Right renal cortex interstitium (tissue), 3 donors: ENCODE data around the gene ACAP3. TPM values are rescaled to one million over a fixed set of nuclear protein-coding genes. Genes with fewer than 3 reads are reported as not detected.

ENCODE experiments used
- DNase-seq, 3 donors: peaks; one replicate each; pipeline ENCODE4 v3.0.0-alpha.2; 2013; ENCODE audit warnings: low read depth in 3 of 3, low spot score in 2 of 3
- polyA plus RNA-seq, 3 donors: library from polyadenylated mRNA; unstranded; fragments of 120-200 nt; gene quantifications; one replicate each; pipeline ENCODE4 v1.2.1, GENCODE V29; 2013; ENCODE audit not compliant: insufficient read length in 3 of 3

The ACAP3 gene
- polyA plus RNA-seq, 3 donors, result 15.1 to 18.0 (median 16.1) TPM

DNA sequence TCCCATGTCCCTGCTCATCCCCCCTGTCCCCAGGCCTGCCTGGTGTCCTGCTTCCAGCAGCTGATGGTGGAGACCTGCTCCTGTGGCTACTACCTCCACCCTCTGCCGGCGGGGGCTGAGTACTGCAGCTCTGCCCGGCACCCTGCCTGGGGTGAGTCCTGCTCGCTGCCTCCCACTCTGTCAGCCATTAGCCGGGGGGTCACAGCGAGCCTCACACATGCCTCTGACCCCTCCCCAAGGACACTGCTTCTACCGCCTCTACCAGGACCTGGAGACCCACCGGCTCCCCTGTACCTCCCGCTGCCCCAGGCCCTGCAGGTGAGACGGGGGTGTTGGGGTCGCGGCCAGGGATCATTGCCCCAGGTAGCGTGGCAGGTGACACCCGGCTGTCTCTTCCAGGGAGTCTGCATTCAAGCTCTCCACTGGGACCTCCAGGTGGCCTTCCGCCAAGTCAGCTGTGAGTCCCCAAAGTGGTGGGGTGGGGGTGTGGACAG lies 17.4 kb downstream of the ACAP3 start:
- DNase-seq, result no peak

DNA sequence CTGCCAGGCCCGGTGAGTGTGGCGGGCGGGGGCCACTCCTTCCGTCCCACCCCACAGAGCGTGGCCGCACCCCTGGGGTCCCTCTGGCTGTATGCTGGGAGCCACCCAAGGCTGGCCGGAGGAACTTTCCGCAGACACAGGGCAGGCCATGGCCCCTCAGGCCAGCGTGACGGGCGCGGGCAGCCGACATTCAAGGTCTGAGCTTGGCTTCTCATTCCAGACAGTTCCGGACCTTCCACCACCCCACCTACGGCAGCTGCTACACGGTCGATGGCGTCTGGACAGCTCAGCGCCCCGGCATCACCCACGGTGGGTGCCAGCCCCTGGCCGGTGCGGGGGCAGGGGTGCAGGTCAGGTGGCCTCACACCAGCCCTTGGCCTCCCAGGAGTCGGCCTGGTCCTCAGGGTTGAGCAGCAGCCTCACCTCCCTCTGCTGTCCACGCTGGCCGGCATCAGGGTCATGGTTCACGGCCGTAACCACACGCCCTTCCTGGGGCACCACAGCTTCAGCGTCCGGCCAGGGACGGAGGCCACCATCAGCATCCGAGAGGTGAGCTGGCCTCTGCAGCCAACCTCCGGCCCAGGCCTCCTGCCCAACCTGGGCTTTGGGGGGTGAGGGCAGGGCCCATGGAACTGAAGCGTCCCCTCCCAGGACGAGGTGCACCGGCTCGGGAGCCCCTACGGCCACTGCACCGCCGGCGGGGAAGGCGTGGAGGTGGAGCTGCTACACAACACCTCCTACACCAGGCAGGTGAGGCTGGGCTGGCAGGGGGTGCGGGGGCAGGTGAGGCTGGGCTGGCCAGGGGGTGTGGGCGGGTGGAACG lies 20.2 kb downstream of the ACAP3 start:
- DNase-seq, result no peak

DNA sequence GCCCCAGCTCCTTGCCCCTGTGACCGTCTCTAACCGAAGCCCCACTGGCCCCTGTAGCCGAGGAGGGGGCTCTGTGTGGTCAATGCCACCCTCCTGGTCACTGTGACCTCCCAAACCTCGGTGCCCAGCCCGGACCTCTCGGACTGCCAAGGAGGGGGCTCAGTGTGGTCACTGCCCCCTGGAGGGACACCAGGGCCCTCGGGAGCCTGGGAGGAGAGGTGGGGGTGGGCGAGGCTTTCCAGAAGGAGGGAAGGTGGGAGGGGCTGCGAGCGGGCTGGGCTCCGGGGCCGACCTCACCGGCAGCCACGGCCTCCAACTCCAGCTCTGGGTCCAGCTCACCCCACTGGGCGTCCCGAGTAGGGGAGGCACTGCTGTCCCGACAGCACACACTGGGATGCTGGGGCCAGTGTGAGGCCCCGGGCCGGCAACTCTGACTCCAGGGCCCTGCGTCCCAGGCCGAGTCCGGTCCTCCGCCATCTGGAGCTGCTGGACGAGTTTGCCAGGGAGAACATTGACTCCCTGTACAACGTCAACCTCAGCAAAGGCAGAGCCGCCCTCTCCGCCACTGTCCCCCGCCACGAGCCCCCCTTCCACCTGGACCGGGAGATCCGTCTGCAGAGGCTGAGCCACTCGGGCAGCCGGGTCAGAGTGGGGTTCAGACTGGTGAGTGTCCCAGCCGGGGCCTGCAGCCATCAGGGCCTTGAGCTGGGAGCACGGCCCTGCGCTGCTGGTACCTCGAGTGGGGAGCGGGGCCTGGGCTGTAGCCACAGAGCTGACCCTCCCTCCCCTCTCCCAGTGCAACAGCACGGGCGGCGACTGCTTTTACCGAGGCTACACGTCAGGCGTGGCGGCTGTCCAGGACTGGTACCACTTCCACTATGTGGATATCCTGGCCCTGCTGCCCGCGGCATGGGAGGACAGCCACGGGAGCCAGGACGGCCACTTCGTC lies 21.1 kb downstream of the ACAP3 start:
- no peak for DNase-seq

DNA sequence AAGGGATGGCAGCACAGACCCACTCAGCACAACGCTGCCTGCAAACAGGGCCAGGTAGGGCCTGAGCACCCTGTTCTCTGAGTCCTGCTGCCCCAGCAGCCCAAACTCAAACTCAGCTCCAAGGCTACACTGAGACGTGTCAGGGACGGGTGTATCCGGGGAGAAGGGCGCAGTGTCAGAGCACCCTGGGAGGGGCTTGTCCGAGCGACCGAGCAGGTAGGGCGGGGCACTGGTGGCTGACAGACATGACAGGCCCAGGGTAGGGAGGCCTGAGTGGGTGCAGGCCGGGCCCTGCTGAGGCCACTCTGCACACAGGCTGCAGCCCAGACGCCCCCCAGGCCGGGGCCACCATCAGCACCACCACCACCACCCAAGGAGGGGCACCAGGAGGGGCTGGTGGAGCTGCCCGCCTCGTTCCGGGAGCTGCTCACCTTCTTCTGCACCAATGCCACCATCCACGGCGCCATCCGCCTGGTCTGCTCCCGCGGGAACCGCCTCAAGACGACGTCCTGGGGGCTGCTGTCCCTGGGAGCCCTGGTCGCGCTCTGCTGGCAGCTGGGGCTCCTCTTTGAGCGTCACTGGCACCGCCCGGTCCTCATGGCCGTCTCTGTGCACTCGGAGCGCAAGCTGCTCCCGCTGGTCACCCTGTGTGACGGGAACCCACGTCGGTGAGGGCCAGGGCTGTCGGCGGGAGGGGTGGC lies 22.0 kb downstream of the ACAP3 start:
- no peak for DNase-seq

DNA sequence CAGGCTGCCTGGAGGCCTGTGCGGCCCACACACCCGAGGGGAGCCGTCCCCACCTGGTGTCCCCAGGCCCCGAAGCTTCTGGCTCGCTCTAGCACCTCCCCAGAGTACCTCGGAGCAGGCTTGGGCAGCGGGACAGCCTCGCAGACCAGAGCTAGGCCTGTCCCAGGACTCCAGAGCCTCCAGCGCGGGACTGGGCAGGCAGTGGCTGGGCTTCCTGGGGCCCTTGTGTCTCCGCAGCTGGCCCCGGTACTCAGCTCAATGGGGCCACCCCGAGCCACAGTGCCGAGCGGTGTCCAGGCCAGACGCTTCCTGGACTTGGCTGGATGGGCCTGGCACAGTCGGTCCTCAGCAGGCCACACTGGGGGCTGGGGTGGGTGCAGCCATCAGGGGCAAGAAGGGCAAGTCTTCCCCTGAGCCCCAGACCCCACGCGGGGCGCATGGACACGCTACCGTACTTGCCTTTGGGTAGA lies 22.6 kb downstream of the ACAP3 start:
- no peak for DNase-seq

DNA sequence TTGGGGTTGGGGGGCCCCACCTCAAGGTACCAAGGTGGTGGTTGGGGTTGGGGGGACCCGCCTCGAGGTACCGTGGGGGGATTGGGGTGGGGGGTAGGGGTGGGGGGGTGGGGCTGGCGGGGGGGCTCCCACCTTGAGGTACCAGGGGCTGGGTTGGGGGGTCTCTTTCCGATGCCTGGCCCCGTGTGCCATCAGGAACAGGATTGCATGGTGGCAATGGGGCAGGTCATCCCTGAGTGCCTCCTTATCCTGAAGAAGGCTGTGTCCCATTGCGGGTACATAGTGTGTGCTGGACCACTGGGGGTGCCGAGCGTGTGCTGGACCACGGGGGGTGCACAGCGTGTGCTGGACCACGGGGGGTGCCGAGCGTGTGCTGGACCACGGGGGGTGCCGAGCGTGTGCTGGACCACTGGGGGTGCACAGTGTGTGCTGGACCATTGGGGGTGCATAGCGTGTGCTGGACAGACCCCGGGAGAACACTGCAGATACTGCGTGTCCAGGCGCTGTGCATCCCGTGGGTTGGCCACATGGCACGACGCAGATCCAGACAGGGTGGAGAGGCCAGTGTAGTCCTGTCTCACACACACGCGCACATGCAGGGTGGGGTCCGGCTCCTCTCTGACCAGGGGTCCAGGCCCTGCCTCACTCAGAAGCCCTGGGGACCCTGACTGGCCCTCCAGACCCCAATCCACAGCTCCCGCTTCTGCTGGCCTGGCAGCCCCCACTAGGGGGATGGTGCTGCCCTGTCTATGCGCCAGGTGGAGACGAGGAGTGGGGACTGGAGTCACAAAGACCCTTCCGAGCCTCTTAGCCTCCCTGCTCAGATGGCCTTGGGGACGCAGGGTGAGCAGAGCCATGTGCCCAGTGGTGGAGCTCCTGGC lies 23.3 kb downstream of the ACAP3 start:
- no peak for DNase-seq

DNA sequence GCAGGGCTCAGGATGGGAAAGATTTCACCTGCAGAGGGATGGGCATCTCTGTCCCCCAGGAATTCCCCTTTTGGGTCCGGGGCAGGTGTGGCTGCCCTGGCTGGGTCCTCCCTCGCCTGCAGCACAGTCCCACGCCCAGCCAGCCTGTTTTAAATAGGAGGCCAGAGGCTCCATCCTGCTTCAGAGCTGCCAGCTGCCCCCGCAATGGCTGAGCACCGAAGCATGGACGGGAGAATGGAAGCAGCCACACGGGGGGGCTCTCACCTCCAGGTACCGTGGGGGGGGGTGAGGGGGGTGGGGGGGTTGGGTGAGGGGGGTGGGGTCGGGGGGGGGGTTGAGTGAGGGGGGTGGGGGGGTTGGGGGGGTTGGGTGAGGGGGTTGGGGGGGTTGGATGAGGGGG lies 23.9 kb downstream of the ACAP3 start:
- no peak for DNase-seq

DNA sequence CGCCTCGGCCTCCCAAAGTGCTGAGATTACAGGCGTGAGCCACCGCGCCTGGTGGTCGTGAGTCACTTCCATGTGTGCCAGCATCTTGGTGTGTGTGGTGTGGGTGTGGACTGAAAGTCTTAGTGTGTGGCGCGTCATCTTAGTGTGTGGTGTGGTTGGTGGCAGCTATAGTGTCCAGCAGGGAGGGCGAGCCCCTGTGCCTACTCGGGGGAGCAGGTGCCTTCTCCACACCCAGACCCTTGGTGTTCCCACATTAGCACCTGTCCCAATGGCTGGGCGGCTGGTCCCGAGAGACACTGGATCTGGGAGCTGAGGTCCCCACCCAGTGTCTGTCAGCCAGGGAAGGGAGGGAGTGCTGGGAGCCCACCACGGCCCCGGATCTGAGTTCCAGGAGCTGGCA lies 24.7 kb downstream of the ACAP3 start:
- no peak for DNase-seq

DNA sequence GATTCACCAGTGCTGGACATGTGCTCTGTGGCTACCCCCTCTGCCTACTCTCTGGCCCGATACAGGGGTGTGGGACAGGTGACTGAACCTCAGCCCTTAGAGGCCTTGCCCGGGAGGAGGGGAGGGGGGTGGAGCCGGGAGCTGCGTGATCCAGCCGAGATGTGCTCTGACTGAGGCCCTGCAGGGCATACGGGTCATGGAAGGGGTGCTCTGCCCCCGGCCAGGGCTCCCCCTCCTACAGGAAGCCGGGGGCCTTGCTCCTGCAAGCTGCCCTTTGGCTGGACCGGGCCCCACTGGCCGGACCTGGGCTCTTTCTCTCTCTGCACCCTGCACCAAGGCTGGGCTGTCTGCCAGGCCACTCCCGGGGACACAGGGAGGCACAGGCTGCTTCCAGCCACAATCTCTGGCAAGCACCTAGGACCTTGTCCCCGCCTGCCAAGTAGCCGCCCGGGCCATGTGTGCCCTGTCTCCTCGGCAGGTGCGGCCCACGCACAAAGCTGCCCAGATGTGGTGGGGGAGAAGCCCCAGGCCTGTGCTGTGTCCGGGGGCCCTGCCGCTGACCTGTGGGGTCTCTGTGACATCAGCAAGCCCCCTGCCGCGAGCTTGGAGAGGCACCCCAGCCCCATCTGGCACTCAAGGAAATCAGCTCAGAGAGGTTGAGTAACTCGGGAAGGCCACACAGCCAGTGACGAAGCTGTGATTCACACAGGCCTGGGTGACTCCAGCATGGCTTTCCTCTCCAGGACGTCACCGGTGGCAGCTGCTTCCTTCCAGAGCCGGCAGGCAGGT lies 26.0 kb downstream of the ACAP3 start:
- DNase-seq, result no peak

DNA sequence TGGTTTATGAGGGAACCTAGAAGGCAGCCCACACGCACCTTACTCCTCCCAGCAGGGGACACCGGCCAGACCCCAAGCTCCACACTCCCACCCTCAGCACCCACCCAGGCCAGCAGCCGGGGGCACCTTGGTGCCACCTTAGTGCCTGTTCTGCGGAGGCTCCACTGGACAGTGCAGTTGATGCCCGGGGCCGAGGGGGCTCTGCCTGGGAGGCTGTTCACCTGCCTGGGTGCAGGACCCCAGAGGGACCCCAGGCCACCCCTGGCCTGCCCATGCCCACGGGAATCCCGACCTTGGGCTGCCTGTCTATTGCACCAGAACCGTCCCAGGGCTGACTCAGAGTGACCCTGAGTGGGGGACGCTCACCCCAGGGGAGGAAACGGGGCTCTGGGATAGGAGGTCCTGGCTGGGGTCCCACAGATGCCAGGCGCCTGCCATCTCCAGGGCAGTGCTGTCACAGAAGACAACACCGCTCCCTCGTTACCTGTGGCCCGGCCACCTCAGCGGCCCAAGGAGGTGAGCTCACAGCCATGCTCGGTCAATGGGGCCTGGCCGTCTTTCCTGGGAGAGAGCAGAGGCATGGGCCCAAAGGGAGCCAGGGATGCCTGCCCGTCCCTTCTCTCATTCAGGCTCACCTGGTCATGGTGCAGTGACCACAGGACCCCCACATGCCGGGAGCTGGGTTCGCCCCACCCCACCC lies 26.8 kb downstream of the ACAP3 start:
- no peak for DNase-seq

DNA sequence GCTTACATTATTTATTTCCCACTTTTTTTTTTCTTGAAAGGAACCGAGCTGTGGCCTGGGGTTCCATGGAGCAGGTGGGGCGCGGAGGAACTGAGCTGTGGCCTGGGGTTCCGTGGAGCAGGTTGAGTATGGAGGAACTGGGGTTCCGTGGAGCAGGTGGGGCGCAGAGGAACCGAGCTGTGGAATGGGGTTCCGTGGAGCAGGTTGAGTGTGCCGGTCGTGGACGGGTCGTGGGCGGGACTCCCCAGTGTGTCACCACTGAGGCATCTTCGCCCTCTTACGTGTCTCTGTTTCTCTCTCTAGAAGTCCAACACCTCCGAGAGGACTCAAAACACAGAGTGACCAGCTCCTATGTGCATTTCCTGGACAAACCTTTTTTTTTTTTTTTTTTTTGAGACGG lies 28.7 kb downstream of the ACAP3 start:
- no peak for DNase-seq

DNA sequence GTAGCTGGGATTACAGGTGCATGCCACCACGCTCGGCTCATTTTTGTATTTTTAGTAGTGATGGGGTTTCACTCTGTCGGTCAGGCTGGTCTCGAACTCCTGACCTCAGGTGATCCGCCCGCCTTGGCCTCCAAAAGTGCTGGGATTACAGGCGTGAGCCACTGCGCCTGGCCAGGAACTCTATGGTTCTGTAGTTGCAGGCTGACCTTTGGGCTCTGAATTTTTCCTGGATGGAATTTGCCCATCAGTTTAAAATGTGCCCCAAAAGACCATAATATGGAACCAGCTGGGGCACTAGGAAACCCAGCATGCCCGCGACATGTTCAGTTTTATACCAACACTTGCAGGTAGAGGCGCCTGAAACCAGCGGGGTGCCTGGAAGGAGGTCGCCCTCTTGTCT lies 29.1 kb downstream of the ACAP3 start:
- DNase-seq, result no peak

DNA sequence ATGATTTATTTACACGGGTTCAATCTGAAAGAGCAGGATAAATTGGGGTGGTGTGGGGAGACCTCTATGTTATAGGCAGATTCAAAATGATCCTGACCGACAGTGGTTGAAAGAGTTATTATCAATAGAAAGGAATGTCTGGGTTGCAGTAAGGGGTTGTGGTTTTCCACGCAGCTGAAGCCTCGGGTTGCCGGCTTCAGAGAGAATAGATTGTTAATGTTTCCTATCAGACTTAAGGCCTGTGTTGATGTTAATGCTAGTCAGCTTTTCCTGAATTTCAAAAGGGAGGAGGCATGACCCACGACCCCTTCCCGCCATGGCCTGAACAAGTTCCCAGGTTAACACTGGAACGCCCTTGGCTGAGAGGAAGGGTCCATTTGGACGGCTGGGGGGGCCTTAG lies 31.9 kb downstream of the ACAP3 start:
- no peak for DNase-seq

DNA sequence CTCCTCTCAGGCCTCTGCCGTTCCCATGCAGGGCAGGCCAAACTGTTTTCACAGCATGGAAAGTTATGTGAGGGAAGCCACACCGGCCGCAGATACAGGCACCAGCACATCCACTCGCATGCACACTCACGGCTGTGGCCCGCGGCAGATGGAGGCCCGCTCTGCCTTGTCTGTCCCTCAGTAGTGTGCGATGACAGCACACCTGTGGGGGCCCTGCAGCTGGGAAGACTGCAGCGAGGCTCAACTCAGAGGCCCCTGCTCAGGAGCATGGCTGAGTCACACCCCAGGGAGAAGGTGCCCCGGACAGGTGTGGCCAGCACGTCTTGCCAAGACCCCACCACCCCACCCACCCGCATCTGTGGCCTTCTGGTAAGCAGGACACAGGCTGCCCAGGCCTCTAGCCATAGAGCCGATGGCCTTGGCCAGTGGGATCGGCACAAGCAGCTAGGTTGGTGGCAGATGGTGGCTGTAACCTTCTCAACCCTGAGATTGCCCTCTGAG lies 32.7 kb downstream of the ACAP3 start:
- no peak for DNase-seq

DNA sequence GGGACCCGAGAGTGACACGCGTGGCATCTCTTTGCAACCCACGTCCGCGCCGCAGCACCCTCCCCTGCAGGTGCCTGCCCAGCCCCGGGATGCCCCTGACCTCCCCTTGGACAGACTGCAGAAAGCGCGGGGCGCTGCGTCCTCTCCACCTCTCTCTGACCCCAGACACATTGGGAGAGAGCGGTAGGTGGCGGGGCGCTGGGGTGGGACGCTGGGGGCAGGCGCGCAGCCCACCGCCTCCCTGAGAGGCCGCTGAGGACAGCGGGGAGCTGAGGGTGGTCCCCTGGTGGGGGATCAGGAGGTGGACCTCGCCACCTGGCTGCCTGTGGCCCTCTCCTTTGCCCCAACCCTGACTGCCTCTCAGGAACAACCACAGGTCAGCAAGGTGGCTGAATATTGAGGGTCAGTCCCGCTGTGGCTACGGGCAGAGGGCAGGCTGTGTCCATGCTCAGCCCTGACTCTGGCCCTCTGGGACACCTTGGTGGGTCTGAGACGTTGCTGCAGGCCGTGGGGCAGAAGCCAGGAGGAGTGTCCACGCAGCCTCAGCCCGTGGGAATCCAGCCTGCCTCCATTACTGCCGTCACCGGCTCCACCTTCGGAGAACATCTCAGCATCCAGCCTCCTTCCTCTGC lies 33.3 kb downstream of the ACAP3 start:
- no peak for DNase-seq

DNA sequence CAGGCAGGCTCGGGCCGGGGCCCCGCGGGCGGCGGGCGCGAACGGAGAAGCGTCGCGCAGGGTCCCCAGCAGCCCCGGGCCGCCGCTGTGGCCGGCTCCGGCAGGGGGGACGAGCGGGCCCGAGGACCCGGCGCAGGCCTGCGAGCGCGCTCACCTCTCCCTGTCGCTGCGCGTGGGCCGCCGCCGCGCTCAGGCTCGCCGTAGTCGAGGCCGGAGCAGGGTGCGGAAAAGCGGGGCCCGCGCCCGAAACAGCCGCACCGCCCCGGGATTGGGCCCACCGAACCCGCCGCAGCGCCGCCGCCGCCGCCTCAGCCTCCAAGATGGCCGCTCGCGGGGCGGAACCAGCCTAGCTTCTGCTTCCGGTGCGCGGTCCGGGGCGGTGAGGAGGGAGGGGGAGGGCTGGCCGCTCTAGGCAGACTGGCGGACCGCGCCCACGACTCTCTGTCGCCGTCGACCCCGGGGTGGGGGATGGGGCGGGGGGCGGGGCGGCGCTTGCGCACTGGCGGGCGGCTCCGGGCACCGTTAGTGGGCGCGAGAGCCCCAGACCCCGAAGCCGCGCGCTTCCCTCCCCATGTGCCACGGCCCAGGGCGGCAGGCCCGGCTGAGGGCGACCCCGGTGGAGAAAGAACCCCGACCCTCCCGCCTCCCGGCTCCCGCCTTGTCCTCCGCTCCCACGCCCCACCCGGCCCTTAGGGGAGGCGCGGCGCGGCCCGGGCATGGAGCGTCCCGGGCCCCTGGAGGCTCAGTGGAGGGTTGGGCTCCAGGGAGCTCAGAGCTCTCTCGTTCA lies 34.0 kb downstream of the ACAP3 start, which contains the start of gene UBE2J2:
Gene UBE2J2 (minus strand): TSS at position 343 of the 787 bp plus-strand sequence. CDS start 5,862 bp downstream, outside the sequence.
- peak; percentile 33 to 76 (median 75) for DNase-seq

DNA sequence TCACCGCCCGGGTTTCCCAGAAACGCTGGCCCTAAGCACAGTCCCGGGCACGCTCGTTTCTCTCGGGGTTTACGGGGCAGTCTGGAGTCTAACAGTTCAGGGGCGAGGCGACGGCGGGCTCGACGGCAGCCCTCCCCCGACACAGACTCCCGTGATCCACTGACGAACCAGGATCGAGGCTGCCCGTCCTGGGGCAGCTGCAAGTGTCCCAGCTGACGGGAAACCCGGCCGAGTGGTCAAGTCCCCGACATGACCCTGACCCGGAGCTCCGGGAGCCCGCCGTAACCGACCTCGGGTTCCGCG lies 34.6 kb downstream of the ACAP3 start:
- DNase-seq, result no peak
